Measurements from ENCODE around the gene STAB2.

Gene STAB2

GRCh38 chr12:103774977-103775560 lies 188.0 kb downstream of the STAB2 start:
- no peak overlapping the region for H3K4me3 ChIP-seq (ENCODE audit: low read depth, low read length)
- H3K36me3 ChIP-seq (ENCODE audit: control insufficient read depth, insufficient read depth, low read length), result peaks cover 4% of the 10 kb centered on the region

GRCh38 chr12:103778781-103779180 lies 191.7 kb downstream of the STAB2 start:
- Histone ChIP-seq H3K9me3 (ENCODE audit: control insufficient read depth, insufficient read depth, low read length) (no peaks in the 10 kb centered on the region), H3K4me1 (ENCODE audit: control insufficient read depth, insufficient read depth, low read length) (no peaks in the 10 kb centered on the region), H3K4me3 (ENCODE audit: low read depth, low read length) (no peak overlapping the region), H3K36me3 (ENCODE audit: control insufficient read depth, insufficient read depth, low read length) (peaks cover 6% of the 10 kb centered on the region), H3K9ac (ENCODE audit: low read depth, low read length) (no peak overlapping the region), H3K27me3 (ENCODE audit: control insufficient read depth, insufficient read depth, low read length) (no peaks in the 10 kb centered on the region)

More at GRCh38 chr12:103774977-103775560, 188.0 kb downstream of the STAB2 start:
- no peaks in the 10 kb centered on the region for H3K27me3 ChIP-seq (ENCODE audit: control insufficient read depth, insufficient read depth, low read length)
- peaks cover 3% of the 10 kb centered on the region for H3K4me1 ChIP-seq (ENCODE audit: control insufficient read depth, insufficient read depth, low read length)
- no peak overlapping the region for H3K9ac ChIP-seq (ENCODE audit: low read depth, low read length)
- no peaks in the 10 kb centered on the region for H3K9me3 ChIP-seq (ENCODE audit: control insufficient read depth, insufficient read depth, low read length)

GRCh38 chr12:103779410-103780092 lies 192.5 kb downstream of the STAB2 start:
- Histone ChIP-seq H3K27me3 (ENCODE audit: control insufficient read depth, insufficient read depth, low read length) (no peaks in the 10 kb centered on the region), H3K4me1 (ENCODE audit: control insufficient read depth, insufficient read depth, low read length) (no peaks in the 10 kb centered on the region), H3K36me3 (ENCODE audit: control insufficient read depth, insufficient read depth, low read length) (peaks cover 6% of the 10 kb centered on the region), H3K4me3 (ENCODE audit: low read depth, low read length) (no peak overlapping the region), H3K9me3 (ENCODE audit: control insufficient read depth, insufficient read depth, low read length) (no peaks in the 10 kb centered on the region), H3K9ac (ENCODE audit: low read depth, low read length) (no peak overlapping the region)

- H3K9me3 ChIP-seq (ENCODE audit: control insufficient read depth, insufficient read depth, low read length), result no peaks in the 10 kb centered on the region
- peaks cover 6% of the 10 kb centered on the region for H3K36me3 ChIP-seq (ENCODE audit: control insufficient read depth, insufficient read depth, low read length)
- H3K27me3 ChIP-seq (ENCODE audit: control insufficient read depth, insufficient read depth, low read length), result no peaks in the 10 kb centered on the region
- H3K4me1 ChIP-seq (ENCODE audit: control insufficient read depth, insufficient read depth, low read length), result no peaks in the 10 kb centered on the region
- no peak overlapping the region for H3K4me3 ChIP-seq (ENCODE audit: low read depth, low read length)
- no peak overlapping the region for H3K9ac ChIP-seq (ENCODE audit: low read depth, low read length)
These were observed 193.0 kb downstream of the STAB2 start for GRCh38 chr12:103780093-103780440.

GRCh38 chr12:103780992-103781391 lies 193.9 kb downstream of the STAB2 start:
- no peaks in the 10 kb centered on the region for H3K27me3 ChIP-seq (ENCODE audit: control insufficient read depth, insufficient read depth, low read length)
- no peaks in the 10 kb centered on the region for H3K4me1 ChIP-seq (ENCODE audit: control insufficient read depth, insufficient read depth, low read length)
- no peak overlapping the region for H3K4me3 ChIP-seq (ENCODE audit: low read depth, low read length)
- H3K36me3 ChIP-seq (ENCODE audit: control insufficient read depth, insufficient read depth, low read length), result peaks cover 6% of the 10 kb centered on the region
- H3K9ac ChIP-seq (ENCODE audit: low read depth, low read length), result no peak overlapping the region
- H3K9me3 ChIP-seq (ENCODE audit: control insufficient read depth, insufficient read depth, low read length), result no peaks in the 10 kb centered on the region

- Histone ChIP-seq H3K4me1 (ENCODE audit: control insufficient read depth, insufficient read depth, low read length) (no peaks in the 10 kb centered on the region), H3K4me3 (ENCODE audit: low read depth, low read length) (no peak overlapping the region), H3K9me3 (ENCODE audit: control insufficient read depth, insufficient read depth, low read length) (no peaks in the 10 kb centered on the region), H3K36me3 (ENCODE audit: control insufficient read depth, insufficient read depth, low read length) (peaks cover 6% of the 10 kb centered on the region), H3K9ac (ENCODE audit: low read depth, low read length) (no peak overlapping the region), H3K27me3 (ENCODE audit: control insufficient read depth, insufficient read depth, low read length) (no peaks in the 10 kb centered on the region)
These were observed 195.3 kb downstream of the STAB2 start for GRCh38 chr12:103782399-103782798.

- Histone ChIP-seq H3K9me3 (ENCODE audit: control insufficient read depth, insufficient read depth, low read length) (no peaks in the 10 kb centered on the region), H3K4me1 (ENCODE audit: control insufficient read depth, insufficient read depth, low read length) (no peaks in the 10 kb centered on the region), H3K36me3 (ENCODE audit: control insufficient read depth, insufficient read depth, low read length) (peaks cover 6% of the 10 kb centered on the region), H3K27me3 (ENCODE audit: control insufficient read depth, insufficient read depth, low read length) (no peaks in the 10 kb centered on the region), H3K4me3 (ENCODE audit: low read depth, low read length) (no peak overlapping the region), H3K9ac (ENCODE audit: low read depth, low read length) (no peak overlapping the region)
These were observed 196.9 kb downstream of the STAB2 start for GRCh38 chr12:103783744-103784664.

GRCh38 chr12:103785243-103786031 lies 198.4 kb downstream of the STAB2 start:
- no peaks in the 10 kb centered on the region for H3K4me1 ChIP-seq (ENCODE audit: control insufficient read depth, insufficient read depth, low read length)
- no peak overlapping the region for H3K9ac ChIP-seq (ENCODE audit: low read depth, low read length)
- H3K9me3 ChIP-seq (ENCODE audit: control insufficient read depth, insufficient read depth, low read length), result no peaks in the 10 kb centered on the region
- no peak overlapping the region for H3K4me3 ChIP-seq (ENCODE audit: low read depth, low read length)
- peaks cover 2% of the 10 kb centered on the region for H3K36me3 ChIP-seq (ENCODE audit: control insufficient read depth, insufficient read depth, low read length)
- H3K27me3 ChIP-seq (ENCODE audit: control insufficient read depth, insufficient read depth, low read length), result no peaks in the 10 kb centered on the region

- H3K27me3 ChIP-seq (ENCODE audit: control insufficient read depth, insufficient read depth, low read length), result no peaks in the 10 kb centered on the region
- H3K36me3 ChIP-seq (ENCODE audit: control insufficient read depth, insufficient read depth, low read length), result peaks cover 2% of the 10 kb centered on the region
- no peak overlapping the region for H3K9ac ChIP-seq (ENCODE audit: low read depth, low read length)
- no peaks in the 10 kb centered on the region for H3K9me3 ChIP-seq (ENCODE audit: control insufficient read depth, insufficient read depth, low read length)
- no peaks in the 10 kb centered on the region for H3K4me1 ChIP-seq (ENCODE audit: control insufficient read depth, insufficient read depth, low read length)
- no peak overlapping the region for H3K4me3 ChIP-seq (ENCODE audit: low read depth, low read length)
These were observed 199.1 kb downstream of the STAB2 start for GRCh38 chr12:103786201-103786600.

GRCh38 chr12:103791350-103791920 lies 204.4 kb downstream of the STAB2 start:
- peaks cover 8% of the 10 kb centered on the region for H3K36me3 ChIP-seq (ENCODE audit: control insufficient read depth, insufficient read depth, low read length)
- H3K4me1 ChIP-seq (ENCODE audit: control insufficient read depth, insufficient read depth, low read length), result no peaks in the 10 kb centered on the region
- no peaks in the 10 kb centered on the region for H3K27me3 ChIP-seq (ENCODE audit: control insufficient read depth, insufficient read depth, low read length)
- H3K9ac ChIP-seq (ENCODE audit: low read depth, low read length), result no peak overlapping the region
- no peak overlapping the region for H3K4me3 ChIP-seq (ENCODE audit: low read depth, low read length)
- no peaks in the 10 kb centered on the region for H3K9me3 ChIP-seq (ENCODE audit: control insufficient read depth, insufficient read depth, low read length)

GRCh38 chr12:103793046-103793445 lies 206.0 kb downstream of the STAB2 start:
- H3K36me3 ChIP-seq (ENCODE audit: control insufficient read depth, insufficient read depth, low read length), result peaks cover 8% of the 10 kb centered on the region
- no peaks in the 10 kb centered on the region for H3K27me3 ChIP-seq (ENCODE audit: control insufficient read depth, insufficient read depth, low read length)
- H3K4me1 ChIP-seq (ENCODE audit: control insufficient read depth, insufficient read depth, low read length), result no peaks in the 10 kb centered on the region
- H3K9ac ChIP-seq (ENCODE audit: low read depth, low read length), result no peak overlapping the region
- H3K9me3 ChIP-seq (ENCODE audit: control insufficient read depth, insufficient read depth, low read length), result no peaks in the 10 kb centered on the region
- no peak overlapping the region for H3K4me3 ChIP-seq (ENCODE audit: low read depth, low read length)
